Measurements from ENCODE around the gene TMEM175. TPM values are rescaled to one million over a fixed set of nuclear protein-coding genes. Genes with fewer than 3 reads are reported as not detected.
A peak's percentile ranks its signal among the peaks of the same experiment; 100 is the strongest.

Gene TMEM175
- total and polyA plus RNA-seq, 2 of the 8 experiments (the other 6 are each of a cell fraction or from before 2014, with no cell fraction given): 4.9 to 20.7 TPM

GRCh38 chr4:978957-979701 is 46.9 kb downstream of the TMEM175 start:
- Histone ChIP-seq H3K27me3 (replicated peaks in 1 of 4; ENCODE audit: control insufficient read depth in 3 of 4, extremely low read depth in 1 of 4, insufficient read depth in 3 of 4, low read length in 3 of 4) (peaks cover 0 to 6% (median 2%) of the 10 kb centered on the region in 4 experiments; a peak in 2 of 7 replicates), H3K18ac (ENCODE audit: extremely low read depth, low read length) (no peak overlapping the region), H3K4me2 (ENCODE audit: insufficient read depth in 1 of 2, low read depth in 2 of 2, low read length in 2 of 2) (no peak overlapping the region), H3K79me2 (ENCODE audit: control insufficient read depth in 1 of 2, insufficient read depth in 2 of 2, low read length in 2 of 2) (no peaks in the 10 kb centered on the region), H3K4ac (replicated peaks; ENCODE audit: insufficient read length, low read depth, low read length) (no peak overlapping the region), H2BK5ac (ENCODE audit: low read depth, low read length) (no peak overlapping the region), H3K4me1 (replicated peaks in 1 of 4; ENCODE audit: control insufficient read depth in 3 of 4, insufficient read depth in 4 of 4, low read length in 3 of 4) (peaks cover 0 to 6% (median 0%) of the 10 kb centered on the region in 4 experiments; a peak in 1 of 7 replicates), H2BK12ac (ENCODE audit: low read depth, low read length) (peak overlapping the region; percentile 75; the same call in 1 of the 2 replicates), H3K36me3 (ENCODE audit: control insufficient read depth in 2 of 4, insufficient read depth in 4 of 4, low read length in 3 of 4) (no peaks in the 10 kb centered on the region), H3K56ac (replicated peaks; ENCODE audit: insufficient read length, low read depth, low read length) (no peak overlapping the region), H3K23me2 (ENCODE audit: low read depth, low read length) (no peaks in the 10 kb centered on the region), H2BK20ac (ENCODE audit: low read length) (no peak overlapping the region), H3K23ac (ENCODE audit: insufficient read length) (no peak overlapping the region), H3K9ac (replicated peaks in 1 of 4; ENCODE audit: extremely low read depth in 1 of 4, low read depth in 3 of 4, low read length in 3 of 4) (no peak overlapping the region; a peak in 1 of 7 replicates), H2AFZ (ENCODE audit: low read length) (no peak overlapping the region), H2BK120ac (replicated peaks; ENCODE audit: low read depth, low read length) (no peak overlapping the region), H4K91ac (replicated peaks; ENCODE audit: insufficient read length, low read length) (peak overlapping the region; percentile 42), H4K5ac (ENCODE audit: insufficient read length, low read depth, low read length) (no peak overlapping the region), H3K27ac (ENCODE audit: low read depth, low read length) (no peak overlapping the region), H3K14ac (ENCODE audit: insufficient read length) (no peak overlapping the region), H3K79me1 (ENCODE audit: low read depth, low read length) (no peaks in the 10 kb centered on the region), H2AK5ac (ENCODE audit: low read depth, low read length) (no peak overlapping the region), H3K4me3 (ENCODE audit: extremely low read depth in 1 of 4, insufficient read depth in 2 of 4, low read depth in 3 of 4, low read length in 4 of 4) (no peak overlapping the region), H4K8ac (ENCODE audit: extremely low read depth, insufficient read depth, low read length) (peak overlapping the region; percentile 29; the same call in 1 of the 2 replicates), H3K9me3 (ENCODE audit: insufficient read depth in 2 of 2, low read depth in 1 of 2, low read length in 1 of 2) (peaks cover 5 to 11% of the 10 kb centered on the region in 2 experiments; a peak in 1 of 4 replicates), H2BK15ac (ENCODE audit: low read length) (peak overlapping the region; percentile 46; the same call in 1 of the 2 replicates), H4K20me1 (replicated peaks in 1 of 2; ENCODE audit: control insufficient read depth in 1 of 2, insufficient read depth in 2 of 2, low read length in 2 of 2) (no peaks in the 10 kb centered on the region)
- ChIA-PET CTCF (ENCODE audit: partially characterized antibody) (interaction anchor here (0.8 to 2.0 kb wide), 6 partner anchors 8 to 295 kb away, joined by 3 to 5 read pairs (median 3); partner anchors contain the start of gene IDUA), POLR2A (ENCODE audit: partially characterized antibody) (no interaction called here)
- FAIRE-seq: no peak
- DNase-seq (ENCODE audit: low read depth in 1 of 2, low spot score in 2 of 2): no peak
- WGBS, 2 experiments (ENCODE audit: extremely low coverage in 1 of 2, insufficient coverage in 1 of 2, insufficient read length in 1 of 2, insufficient replicate concordance in 2 of 2, low coverage in 1 of 2, low lambda C conversion rate in 2 of 2, missing lambda C conversion rate in 1 of 2): 75% methylated on average over 20 of the region's 20 CpGs; no CpG with 5 or more reads in 1 of the 2 experiments
- TF ChIP-seq YY1 (IDR thresholded peaks at IDR 0.05; ENCODE audit: low read depth, low read length) (no peak), MAFK (IDR thresholded peaks at IDR 0.05; ENCODE audit: low read depth, low read length) (no peak), PHF8 (conservative IDR thresholded peaks at IDR 0.05; ENCODE audit: low read depth, low read length) (no peak), SUZ12 (IDR thresholded peaks at IDR 0.05; ENCODE audit: low read length) (no peak), TEAD4 (IDR thresholded peaks at IDR 0.05; ENCODE audit: low read depth, low read length) (no peak), TAF7 (optimal IDR thresholded peaks at IDR 0.05; ENCODE audit: borderline replicate concordance, low read depth, low read length) (no peak), CEBPB (IDR thresholded peaks at IDR 0.05; ENCODE audit: low read depth, low read length) (no peak), SIN3A (conservative IDR thresholded peaks at IDR 0.05 in 1 of 2, IDR thresholded peaks at IDR 0.05 in 1 of 2; ENCODE audit: low read depth in 1 of 2, low read length in 2 of 2) (no peak), RFX5 (IDR thresholded peaks at IDR 0.05; ENCODE audit: borderline replicate concordance, low read depth, low read length) (no peak), GABPA (IDR thresholded peaks at IDR 0.05; ENCODE audit: borderline replicate concordance, insufficient read depth, low read length) (no peak), RXRA (IDR thresholded peaks at IDR 0.05; ENCODE audit: insufficient read depth, low read depth, low read length) (no peak), KDM4A (IDR thresholded peaks at IDR 0.05; ENCODE audit: low read depth, low read length, severe bottlenecking) (no peak)
